SU-DHL-6 (cell line): ENCODE results near the gene CLIC1.

Experiments
- H2AFZ ChIP-seq: fragments of 200-600 bp; sonication (generic); 2 replicates; pipeline ENCODE4 v1.6.1; 2014; ENCODE audit warnings: low read depth, mild to moderate bottlenecking, moderate library complexity, mixed read lengths, antibody characterized with exemption, low read length; ENCODE audit not compliant: severe bottlenecking
- H3F3A ChIP-seq: fragments of 200-600 bp; shearing (Covaris generic); 2 replicates; pipeline ENCODE4 v1.6.0; 2016; ENCODE audit warnings: antibody characterized with exemption, mild to moderate bottlenecking; ENCODE audit not compliant: insufficient read depth
- H3K27ac ChIP-seq: fragments of 200-600 bp; sonication (generic); 2 replicates; pipeline ENCODE4 v1.5.1; 2016; ENCODE audit warnings: low read depth, mild to moderate bottlenecking, low read length, moderate library complexity, mixed read lengths
- H3K27me3 ChIP-seq: fragments of 200-600 bp; sonication (generic), shearing (Covaris generic); 2 replicates; pipeline ENCODE4 v1.6.0; 2014; ENCODE audit warnings: mild to moderate bottlenecking, low read length
- H3K36me3 ChIP-seq: fragments of 200-600 bp; sonication (generic); 2 replicates; pipeline ENCODE4 v1.6.1; 2014; ENCODE audit warnings: mild to moderate bottlenecking, low read length, mixed read lengths
- H3K4me2 ChIP-seq: fragments of 300-600, 200-600 bp; shearing (Covaris generic), sonication (generic); 2 replicates; pipeline ENCODE4 v1.6.0; 2014; ENCODE audit warnings: low read length, low read depth, mild to moderate bottlenecking; ENCODE audit not compliant: poor library complexity, severe bottlenecking
- H3K4me3 ChIP-seq: fragments of 200-600 bp; sonication (generic); 2 replicates; pipeline ENCODE4 v1.5.1; 2014; ENCODE audit warnings: antibody characterized with exemption, low read length, mild to moderate bottlenecking, mixed read lengths; ENCODE audit not compliant: insufficient read depth, poor library complexity, severe bottlenecking
- H3K79me2 ChIP-seq: fragments of 200-600 bp; sonication (generic); 2 replicates; pipeline ENCODE4 v1.6.1; 2014; ENCODE audit warnings: mild to moderate bottlenecking, low read length, moderate library complexity; ENCODE audit not compliant: insufficient read depth
- H3K9ac ChIP-seq: fragments of 200-600 bp; sonication (generic); 2 replicates; pipeline ENCODE4 v1.7.0; 2014; ENCODE audit warnings: mild to moderate bottlenecking, low read length
- H3K9me2 ChIP-seq: fragments of 200-600 bp; sonication (generic); replicated peaks from 2 replicates; pipeline ENCODE4 v1.6.1; 2014; ENCODE audit warnings: low read length; ENCODE audit not compliant: insufficient read depth
- H3K9me3 ChIP-seq: fragments of 200-600 bp; sonication (generic); 2 replicates; pipeline ENCODE4 v1.6.1; 2014; ENCODE audit warnings: low read length, mixed read lengths; ENCODE audit not compliant: insufficient read depth
- H4K20me1 ChIP-seq: fragments of 200-600 bp; sonication (generic); 2 replicates; pipeline ENCODE4 v1.6.1; 2014; ENCODE audit warnings: low read depth, mild to moderate bottlenecking, antibody characterized with exemption, low read length, moderate library complexity, mixed read lengths
- EZH2phosphoT487 ChIP-seq: fragments of 200-600 bp; sonication (generic), shearing (Covaris generic); conservative IDR thresholded peaks from 2 replicates; pipeline ENCODE4 v1.6.1; 2018; ENCODE audit warnings: mild to moderate bottlenecking, antibody characterized with exemption, low read length, moderate library complexity, mixed read lengths
- TF ChIP-seq, protein P1 (sequence below): fragments of 200-600 bp; sonication (generic); IDR thresholded peaks from one replicate; pipeline ENCODE4 v1.5.1; 2017; ENCODE audit warnings: antibody characterized with exemption, mild to moderate bottlenecking, low read length, moderate library complexity; ENCODE audit not compliant: insufficient read depth, poor library complexity, severe bottlenecking

The CLIC1 gene

DNA sequence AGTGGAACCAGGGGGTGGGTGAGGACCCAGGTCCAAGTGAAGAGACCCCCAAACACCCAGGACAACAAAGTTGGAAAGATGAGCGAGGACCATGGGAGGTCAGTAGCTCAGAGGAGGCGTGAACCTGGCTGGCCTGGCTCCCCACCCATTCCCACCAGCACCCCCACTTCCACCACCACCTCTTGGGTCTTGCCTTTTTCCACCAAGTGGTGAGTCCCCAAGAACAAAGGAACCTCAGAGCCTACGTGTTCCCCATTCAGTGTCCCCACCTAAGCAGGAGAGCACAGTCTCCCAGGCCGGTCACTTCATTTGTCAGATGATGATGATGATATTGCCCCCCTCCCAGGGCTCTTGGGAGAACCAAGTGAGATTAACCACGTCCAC is 41.3 kb upstream of the CLIC1 start:
- H3K9me2 ChIP-seq = no peaks in the 10 kb centered on the region
- no peak overlapping the region for H3K4me3 ChIP-seq
- no peak overlapping the region for H2AFZ ChIP-seq
- no peaks in the 10 kb centered on the region; the same call in 1 of the 2 replicates for H3F3A ChIP-seq
- no peaks in the 10 kb centered on the region for H3K27me3 ChIP-seq
- no peak for TF ChIP-seq EZH2phosphoT487
- TF ChIP-seq, protein P1, sequence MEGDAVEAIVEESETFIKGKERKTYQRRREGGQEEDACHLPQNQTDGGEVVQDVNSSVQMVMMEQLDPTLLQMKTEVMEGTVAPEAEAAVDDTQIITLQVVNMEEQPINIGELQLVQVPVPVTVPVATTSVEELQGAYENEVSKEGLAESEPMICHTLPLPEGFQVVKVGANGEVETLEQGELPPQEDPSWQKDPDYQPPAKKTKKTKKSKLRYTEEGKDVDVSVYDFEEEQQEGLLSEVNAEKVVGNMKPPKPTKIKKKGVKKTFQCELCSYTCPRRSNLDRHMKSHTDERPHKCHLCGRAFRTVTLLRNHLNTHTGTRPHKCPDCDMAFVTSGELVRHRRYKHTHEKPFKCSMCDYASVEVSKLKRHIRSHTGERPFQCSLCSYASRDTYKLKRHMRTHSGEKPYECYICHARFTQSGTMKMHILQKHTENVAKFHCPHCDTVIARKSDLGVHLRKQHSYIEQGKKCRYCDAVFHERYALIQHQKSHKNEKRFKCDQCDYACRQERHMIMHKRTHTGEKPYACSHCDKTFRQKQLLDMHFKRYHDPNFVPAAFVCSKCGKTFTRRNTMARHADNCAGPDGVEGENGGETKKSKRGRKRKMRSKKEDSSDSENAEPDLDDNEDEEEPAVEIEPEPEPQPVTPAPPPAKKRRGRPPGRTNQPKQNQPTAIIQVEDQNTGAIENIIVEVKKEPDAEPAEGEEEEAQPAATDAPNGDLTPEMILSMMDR = no peak
- H4K20me1 ChIP-seq = no peaks in the 10 kb centered on the region
- no peaks in the 10 kb centered on the region for H3K36me3 ChIP-seq
- no peaks in the 10 kb centered on the region for H3K79me2 ChIP-seq
- H3K27ac ChIP-seq = no peak overlapping the region
- no peak overlapping the region for H3K9ac ChIP-seq
- H3K4me2 ChIP-seq = no peak overlapping the region
- no peaks in the 10 kb centered on the region for H3K9me3 ChIP-seq

DNA sequence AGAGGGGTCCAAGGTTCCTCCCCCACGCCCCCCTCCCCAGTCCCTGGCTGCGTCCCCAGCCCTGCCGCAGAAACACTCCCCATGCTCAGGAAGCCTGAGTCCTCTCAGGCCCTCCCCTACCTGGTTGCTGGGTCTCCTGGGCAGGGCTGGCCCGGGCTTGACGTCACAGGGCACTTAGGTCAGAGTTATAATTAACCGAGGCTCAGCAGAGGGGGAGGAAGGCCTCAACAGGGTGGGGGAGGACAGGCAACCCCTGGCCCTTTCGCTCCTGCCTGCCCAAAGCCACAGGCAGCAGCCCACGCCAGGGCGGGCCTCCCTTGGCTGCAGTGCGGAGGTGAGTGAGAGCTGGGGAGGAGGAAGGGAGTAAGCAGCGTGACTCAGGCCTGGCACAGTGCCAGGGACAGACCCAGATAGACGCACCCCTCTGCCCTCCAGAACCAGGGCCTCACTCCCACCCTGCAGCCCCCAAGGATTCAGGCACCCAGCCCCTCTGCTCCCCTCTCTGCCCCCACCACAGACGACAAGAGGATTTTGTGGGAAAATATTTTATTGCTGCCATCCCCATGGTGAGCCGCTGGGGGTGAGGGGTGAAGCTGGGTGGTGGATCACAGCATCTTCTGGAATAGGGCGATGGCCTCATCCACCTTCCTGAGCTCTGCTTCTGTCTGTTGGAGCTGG is 40.8 kb upstream of the CLIC1 start, which contains the start of gene VWA7:
Gene VWA7, minus strand, starts transcription at position 340 of the 678 bp plus-strand sequence. CDS start 549 bp downstream, outside the sequence.
- H4K20me1 ChIP-seq = no peaks in the 10 kb centered on the region
- H2AFZ ChIP-seq = no peak within 1 kb of the TSS
- no peaks in the 10 kb centered on the region for H3K79me2 ChIP-seq
- no peak within 1 kb of the TSS for H3K4me2 ChIP-seq
- no peaks in the 10 kb centered on the region; the same call in 1 of the 2 replicates for H3F3A ChIP-seq
- no peak within 1 kb of the TSS for H3K4me3 ChIP-seq
- no peaks in the 10 kb centered on the region for H3K36me3 ChIP-seq
- TF ChIP-seq, protein P1 = no peak
- no peak for TF ChIP-seq EZH2phosphoT487
- H3K9me3 ChIP-seq = no peaks in the 10 kb centered on the region
- H3K27ac ChIP-seq = no peak within 1 kb of the TSS
- H3K9ac ChIP-seq = no peak within 1 kb of the TSS
- H3K9me2 ChIP-seq = no peaks in the 10 kb centered on the region
- H3K27me3 ChIP-seq = no peaks in the 10 kb centered on the region

DNA sequence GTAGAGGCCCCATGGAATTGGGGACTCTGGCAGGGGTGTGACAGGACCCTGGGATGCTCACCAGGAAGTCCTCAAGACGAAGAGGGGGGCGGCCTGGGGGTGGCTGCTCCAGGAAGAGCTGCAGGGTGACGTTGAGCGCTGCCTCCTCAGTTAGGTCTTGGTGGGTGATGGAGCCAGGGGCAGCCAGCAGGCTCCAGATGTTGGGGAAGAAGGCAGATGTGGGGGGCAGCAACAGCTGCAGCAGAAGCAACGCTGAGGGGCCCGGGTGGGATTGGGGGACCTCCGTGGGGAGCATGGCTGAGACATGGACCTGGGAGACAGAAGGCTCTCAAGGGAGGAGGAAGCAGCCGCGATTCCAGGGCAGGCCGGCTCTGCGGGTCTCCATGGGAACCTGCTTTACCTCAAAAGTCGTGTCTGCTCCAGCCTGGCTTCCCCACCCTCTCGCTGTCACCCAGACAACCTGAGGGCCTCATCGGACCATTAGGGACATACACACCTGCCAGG is 40.2 kb upstream of the CLIC1 start:
- H3F3A ChIP-seq = no peaks in the 10 kb centered on the region; the same call in 1 of the 2 replicates
- H3K27ac ChIP-seq = no peak overlapping the region
- H4K20me1 ChIP-seq = no peaks in the 10 kb centered on the region
- H2AFZ ChIP-seq = no peak overlapping the region
- no peaks in the 10 kb centered on the region for H3K36me3 ChIP-seq
- H3K9me2 ChIP-seq = no peaks in the 10 kb centered on the region
- H3K4me2 ChIP-seq = no peak overlapping the region
- TF ChIP-seq, protein P1 = no peak
- no peak for TF ChIP-seq EZH2phosphoT487
- H3K27me3 ChIP-seq = no peaks in the 10 kb centered on the region
- H3K4me3 ChIP-seq = no peak overlapping the region
- H3K9me3 ChIP-seq = no peaks in the 10 kb centered on the region
- H3K9ac ChIP-seq = no peak overlapping the region
- H3K79me2 ChIP-seq = no peaks in the 10 kb centered on the region
